HG03457 (cell line): ENCODE data around the gene DLG2.

Experiments
- ATAC-seq: cut with Tn5 transposase; IDR thresholded peaks from one replicate; pipeline ENCODE4 v1.9.1; 2021; ENCODE audit warnings: moderate number of reproducible peaks; ENCODE audit not compliant: unreplicated experiment

DLG2 gene

GRCh38 chr11:83681906-83682610, 1945.1 kb downstream of the DLG2 start:
- no peak for ATAC-seq

- ATAC-seq: no peak
These were observed 1945.9 kb downstream of the DLG2 start for GRCh38 chr11:83681031-83681781.

- no peak for ATAC-seq
These were observed 1946.8 kb downstream of the DLG2 start for GRCh38 chr11:83680321-83680720.

GRCh38 chr11:83678831-83679584, 1948.1 kb downstream of the DLG2 start:
- ATAC-seq: no peak

GRCh38 chr11:83677730-83678129, 1949.4 kb downstream of the DLG2 start:
- no peak for ATAC-seq

GRCh38 chr11:83676056-83676601, 1951.0 kb downstream of the DLG2 start:
- ATAC-seq: no peak

GRCh38 chr11:83674102-83674896, 1952.8 kb downstream of the DLG2 start:
- ATAC-seq: no peak

- no peak for ATAC-seq
These were observed 1955.9 kb downstream of the DLG2 start for GRCh38 chr11:83671289-83671688.

GRCh38 chr11:83666149-83666548, 1961.0 kb downstream of the DLG2 start:
- ATAC-seq: no peak

- no peak for ATAC-seq
These were observed 1963.2 kb downstream of the DLG2 start for GRCh38 chr11:83663988-83664387.

GRCh38 chr11:83663446-83663845, 1963.7 kb downstream of the DLG2 start:
- ATAC-seq: no peak

GRCh38 chr11:83662494-83662893, 1964.7 kb downstream of the DLG2 start:
- no peak for ATAC-seq

- no peak for ATAC-seq
These were observed 1965.4 kb downstream of the DLG2 start for GRCh38 chr11:83661491-83662350.

- no peak for ATAC-seq
These were observed 1967.7 kb downstream of the DLG2 start for GRCh38 chr11:83659466-83659865.

GRCh38 chr11:83656796-83657330, 1970.3 kb downstream of the DLG2 start:
- ATAC-seq: no peak

GRCh38 chr11:83655976-83656375, 1971.2 kb downstream of the DLG2 start:
- no peak for ATAC-seq

- ATAC-seq: no peak
These were observed 1977.7 kb downstream of the DLG2 start for GRCh38 chr11:83649528-83649855.

- ATAC-seq: no peak
These were observed 1978.3 kb downstream of the DLG2 start for GRCh38 chr11:83648610-83649527.

- ATAC-seq: no peak
These were observed 1981.6 kb downstream of the DLG2 start for GRCh38 chr11:83645561-83645960.
